Tibial artery (tissue), 4 donors: ENCODE measurements around the gene CDC20B.
"Not testable (repeated sequence)": the region's sequence is repeated elsewhere in the genome, so short reads cannot be mapped to it uniquely, and the experiment has no call there.

ENCODE experiments used
- DNase-seq, 2 donors: peaks; one replicate each; pipeline ENCODE4 v3.0.0-alpha.2; 2019
- H3K27ac ChIP-seq, 2 donors: fragments of 200-600 bp; sonication (generic) in 1 of 2; 1 replicate in 1 of 2; 2 replicates in 1 of 2; pipeline ENCODE4 v1.5.1; 2018 to 2019; ENCODE audit warnings: mild to moderate bottlenecking in 1 of 2
- H3K27me3 ChIP-seq, 2 donors: fragments of 200-600 bp; sonication (generic) in 1 of 2; one replicate each; pipeline versions ENCODE4 v1.5.1 to v1.6.0; 2016 to 2019
- H3K36me3 ChIP-seq, 3 donors: fragments of 200-600 bp; sonication (generic) in 2 of 3; one replicate each; pipeline ENCODE4 v1.5.1; 2016 to 2019; ENCODE audit warnings: mild to moderate bottlenecking in 2 of 3
- H3K4me1 ChIP-seq, 4 donors: fragments of 200-600 bp; sonication (generic) in 2 of 4; 1 replicate in 3 of 4; 2 replicates in 1 of 4; pipeline ENCODE4 v1.5.1; 2016 to 2019
- H3K4me3 ChIP-seq, 2 donors: fragments of 200-600 bp; sonication (generic) in 1 of 2; 1 replicate in 1 of 2; 2 replicates in 1 of 2; pipeline ENCODE4 v1.5.1; 2018 to 2019; ENCODE audit warnings: mild to moderate bottlenecking in 2 of 2
- H3K9me3 ChIP-seq, 3 donors: fragments of 200-600 bp; sonication (generic) in 1 of 3; one replicate each; pipeline ENCODE4 v1.5.1; 2016 to 2019
- CTCF ChIP-seq, 2 experiments: fragments of 200-600 bp in 1 of 2; fragments of 450-650 bp in 1 of 2; IDR thresholded peaks; one replicate each; pipeline ENCODE4 v1.5.1; 2017 to 2019; ENCODE audit warnings: antibody characterized with exemption in 2 of 2, mild to moderate bottlenecking in 1 of 2, moderate library complexity in 1 of 2
- intact Hi-C: fragments of 100-400 bp; cut with DNase I; formaldehyde crosslinking; loops from one replicate; pipeline ENCODE4 v1.15.0; 2023; ENCODE audit warnings: low total_unique reads

CDC20B gene

GRCh38 chr5:55134053-55134722 lies 38.8 kb downstream of the CDC20B start:
- TF ChIP-seq CTCF (IDR thresholded peaks at IDR 0.05), result no peak
- DNase-seq, result no peak
- no peak overlapping the region for H3K27ac ChIP-seq
- no peaks in the 10 kb centered on the region for H3K36me3 ChIP-seq
- no peaks in the 10 kb centered on the region for H3K27me3 ChIP-seq
- H3K4me3 ChIP-seq, result no peak overlapping the region
- intact Hi-C loops, result no loop called here
- H3K4me1 ChIP-seq, result no peaks in the 10 kb centered on the region
- H3K9me3 ChIP-seq, result peaks cover 0 to 7% (median 4%) of the 10 kb centered on the region in 3 donors

- intact Hi-C loops, result no loop called here
- TF ChIP-seq CTCF (IDR thresholded peaks at IDR 0.05), result no peak
- Histone ChIP-seq H3K4me1 (no peaks in the 10 kb centered on the region), H3K27me3 (no peaks in the 10 kb centered on the region), H3K9me3 (no peaks in the 10 kb centered on the region), H3K36me3 (no peaks in the 10 kb centered on the region), H3K27ac (no peak overlapping the region), H3K4me3 (no peak overlapping the region)
- DNase-seq, result no peak
These were observed 49.6 kb downstream of the CDC20B start for GRCh38 chr5:55123365-55123764.

- intact Hi-C loops, result no loop called here
- H3K4me1 ChIP-seq, result no peaks in the 10 kb centered on the region
- H3K27me3 ChIP-seq, result no peaks in the 10 kb centered on the region
- no peak overlapping the region for H3K4me3 ChIP-seq
- no peak overlapping the region for H3K27ac ChIP-seq
- H3K36me3 ChIP-seq, result no peaks in the 10 kb centered on the region
- no peaks in the 10 kb centered on the region for H3K9me3 ChIP-seq
- no peak for TF ChIP-seq CTCF (IDR thresholded peaks at IDR 0.05)
- DNase-seq, result no peak
These were observed 58.9 kb downstream of the CDC20B start for GRCh38 chr5:55114061-55114460.

- Histone ChIP-seq H3K4me1 (no peaks in the 10 kb centered on the region), H3K27ac (no peak overlapping the region), H3K9me3 (no peaks in the 10 kb centered on the region), H3K27me3 (no peaks in the 10 kb centered on the region), H3K36me3 (no peaks in the 10 kb centered on the region), H3K4me3 (no peak overlapping the region)
- DNase-seq, result no peak
- TF ChIP-seq CTCF (IDR thresholded peaks at IDR 0.05), result no peak
- intact Hi-C loops, result no loop called here
These were observed 59.6 kb downstream of the CDC20B start for GRCh38 chr5:55113327-55113726.

GRCh38 chr5:55110217-55110616 lies 62.8 kb downstream of the CDC20B start:
- no peak for TF ChIP-seq CTCF (IDR thresholded peaks at IDR 0.05)
- intact Hi-C loops, result no loop called here
- Histone ChIP-seq H3K4me3 (no peak overlapping the region), H3K27ac (no peak overlapping the region), H3K9me3 (no peaks in the 10 kb centered on the region), H3K27me3 (no peaks in the 10 kb centered on the region), H3K4me1 (no peaks in the 10 kb centered on the region), H3K36me3 (no peaks in the 10 kb centered on the region)
- no peak for DNase-seq

- intact Hi-C loops, result no loop called here
- Histone ChIP-seq H3K9me3 (no peaks in the 10 kb centered on the region), H3K4me3 (no peak overlapping the region)
These were observed 64.3 kb downstream of the CDC20B start for GRCh38 chr5:55108661-55109060.

GRCh38 chr5:55105976-55106375 lies 67.0 kb downstream of the CDC20B start:
- DNase-seq, H3K4me1 ChIP-seq, H3K36me3 ChIP-seq, intact Hi-C loops, H3K27me3 ChIP-seq, H3K27ac ChIP-seq, H3K4me3 ChIP-seq, H3K9me3 ChIP-seq: not testable (repeated sequence)

More at GRCh38 chr5:55108661-55109060, 64.3 kb downstream of the CDC20B start:
- TF ChIP-seq CTCF (IDR thresholded peaks at IDR 0.05), result no peak
- Histone ChIP-seq H3K36me3 (no peaks in the 10 kb centered on the region), H3K4me1 (no peaks in the 10 kb centered on the region), H3K27me3 (no peaks in the 10 kb centered on the region), H3K27ac (no peak overlapping the region)
- no peak for DNase-seq
